ENCODE data around the gene ZXDC.

DNA sequence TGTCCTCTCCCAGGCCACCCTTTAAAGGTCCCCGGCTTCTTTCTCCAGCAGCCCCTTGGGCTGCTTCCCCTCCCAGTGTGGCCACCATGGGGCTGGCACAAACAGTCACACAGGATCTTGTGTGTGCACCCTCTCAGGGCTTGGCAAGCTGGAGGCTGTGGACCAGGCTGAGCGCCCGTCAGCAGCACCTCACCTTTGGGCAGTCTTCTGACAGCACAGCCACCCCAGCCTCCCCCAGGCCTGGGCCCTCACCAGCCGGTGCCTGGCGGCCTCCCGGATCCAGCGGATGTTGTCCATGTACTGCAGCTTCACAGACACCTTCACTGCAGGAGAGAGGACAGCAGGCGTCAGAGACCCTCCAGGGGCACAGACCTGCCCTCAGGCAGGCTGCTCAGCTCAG, 20.1 kb upstream of the ZXDC start:
- no peak for TF ChIP-seq POLR2A (IDR thresholded peaks at IDR 0.05)
- TF ChIP-seq, protein P1, sequence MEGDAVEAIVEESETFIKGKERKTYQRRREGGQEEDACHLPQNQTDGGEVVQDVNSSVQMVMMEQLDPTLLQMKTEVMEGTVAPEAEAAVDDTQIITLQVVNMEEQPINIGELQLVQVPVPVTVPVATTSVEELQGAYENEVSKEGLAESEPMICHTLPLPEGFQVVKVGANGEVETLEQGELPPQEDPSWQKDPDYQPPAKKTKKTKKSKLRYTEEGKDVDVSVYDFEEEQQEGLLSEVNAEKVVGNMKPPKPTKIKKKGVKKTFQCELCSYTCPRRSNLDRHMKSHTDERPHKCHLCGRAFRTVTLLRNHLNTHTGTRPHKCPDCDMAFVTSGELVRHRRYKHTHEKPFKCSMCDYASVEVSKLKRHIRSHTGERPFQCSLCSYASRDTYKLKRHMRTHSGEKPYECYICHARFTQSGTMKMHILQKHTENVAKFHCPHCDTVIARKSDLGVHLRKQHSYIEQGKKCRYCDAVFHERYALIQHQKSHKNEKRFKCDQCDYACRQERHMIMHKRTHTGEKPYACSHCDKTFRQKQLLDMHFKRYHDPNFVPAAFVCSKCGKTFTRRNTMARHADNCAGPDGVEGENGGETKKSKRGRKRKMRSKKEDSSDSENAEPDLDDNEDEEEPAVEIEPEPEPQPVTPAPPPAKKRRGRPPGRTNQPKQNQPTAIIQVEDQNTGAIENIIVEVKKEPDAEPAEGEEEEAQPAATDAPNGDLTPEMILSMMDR (IDR thresholded peaks at IDR 0.05): no peak

Data from uterus (tissue), 2 donors.